ENCODE data around the gene NEURL3.
"Not testable (repeated sequence)": the region's sequence is repeated elsewhere in the genome, so short reads cannot be mapped to it uniquely, and the experiment has no call there.

NEURL3 gene

GRCh38 chr2:96485350-96485749 is 19.8 kb downstream of the NEURL3 start:
- no peak for DNase-seq (ENCODE audit: low read depth, low spot score)

- DNase-seq (ENCODE audit: low read depth, low spot score): no peak
These were observed 21.1 kb downstream of the NEURL3 start for GRCh38 chr2:96484091-96484490.

GRCh38 chr2:96477458-96477857 is 27.7 kb downstream of the NEURL3 start:
- no peak for DNase-seq (ENCODE audit: low read depth, low spot score)

- DNase-seq (ENCODE audit: low read depth, low spot score): no peak
These were observed 33.4 kb downstream of the NEURL3 start for GRCh38 chr2:96471772-96472171.

GRCh38 chr2:96470636-96471035 is 34.5 kb downstream of the NEURL3 start:
- no peak for DNase-seq (ENCODE audit: low read depth, low spot score)

- no peak for DNase-seq (ENCODE audit: low read depth, low spot score)
These were observed 35.0 kb downstream of the NEURL3 start for GRCh38 chr2:96470109-96470508.

GRCh38 chr2:96468904-96469303 is 36.3 kb downstream of the NEURL3 start:
- DNase-seq (ENCODE audit: low read depth, low spot score): no peak

GRCh38 chr2:96464651-96465050 is 40.5 kb downstream of the NEURL3 start:
- no peak for DNase-seq (ENCODE audit: low read depth, low spot score)

GRCh38 chr2:96464061-96464460 is 41.1 kb downstream of the NEURL3 start:
- DNase-seq (ENCODE audit: low read depth, low spot score): no peak

GRCh38 chr2:96463119-96463518 is 42.0 kb downstream of the NEURL3 start:
- no peak for DNase-seq (ENCODE audit: low read depth, low spot score)

GRCh38 chr2:96461616-96462015 is 43.5 kb downstream of the NEURL3 start:
- DNase-seq (ENCODE audit: low read depth, low spot score): not testable (repeated sequence)

GRCh38 chr2:96452053-96452452 is 53.1 kb downstream of the NEURL3 start:
- DNase-seq (ENCODE audit: low read depth, low spot score): no peak

GRCh38 chr2:96449637-96450036 is 55.5 kb downstream of the NEURL3 start:
- DNase-seq (ENCODE audit: low read depth, low spot score): no peak

- DNase-seq (ENCODE audit: low read depth, low spot score): no peak
These were observed 56.0 kb downstream of the NEURL3 start for GRCh38 chr2:96449174-96449573.

- DNase-seq (ENCODE audit: low read depth, low spot score): no peak
These were observed 57.4 kb downstream of the NEURL3 start for GRCh38 chr2:96447726-96448125.

Measured in iPS DF 19.7 (cell line).